Skeletal muscle cell (primary cell): ENCODE results near the gene LSS.
"Not testable (repeated sequence)": the region's sequence is repeated elsewhere in the genome, so short reads cannot be mapped to it uniquely, and the experiment has no call there.

ENCODE experiments used
- DNase-seq: peaks from one replicate; pipeline ENCODE4 v3.0.0-alpha.2; 2010; ENCODE audit warnings: low read depth
- H3K4me3 ChIP-seq: 2 replicates; pipeline ENCODE4 v1.5.1; 2011; ENCODE audit warnings: low read depth, mild to moderate bottlenecking, control low read depth, low read length, moderate library complexity

LSS gene

DNA sequence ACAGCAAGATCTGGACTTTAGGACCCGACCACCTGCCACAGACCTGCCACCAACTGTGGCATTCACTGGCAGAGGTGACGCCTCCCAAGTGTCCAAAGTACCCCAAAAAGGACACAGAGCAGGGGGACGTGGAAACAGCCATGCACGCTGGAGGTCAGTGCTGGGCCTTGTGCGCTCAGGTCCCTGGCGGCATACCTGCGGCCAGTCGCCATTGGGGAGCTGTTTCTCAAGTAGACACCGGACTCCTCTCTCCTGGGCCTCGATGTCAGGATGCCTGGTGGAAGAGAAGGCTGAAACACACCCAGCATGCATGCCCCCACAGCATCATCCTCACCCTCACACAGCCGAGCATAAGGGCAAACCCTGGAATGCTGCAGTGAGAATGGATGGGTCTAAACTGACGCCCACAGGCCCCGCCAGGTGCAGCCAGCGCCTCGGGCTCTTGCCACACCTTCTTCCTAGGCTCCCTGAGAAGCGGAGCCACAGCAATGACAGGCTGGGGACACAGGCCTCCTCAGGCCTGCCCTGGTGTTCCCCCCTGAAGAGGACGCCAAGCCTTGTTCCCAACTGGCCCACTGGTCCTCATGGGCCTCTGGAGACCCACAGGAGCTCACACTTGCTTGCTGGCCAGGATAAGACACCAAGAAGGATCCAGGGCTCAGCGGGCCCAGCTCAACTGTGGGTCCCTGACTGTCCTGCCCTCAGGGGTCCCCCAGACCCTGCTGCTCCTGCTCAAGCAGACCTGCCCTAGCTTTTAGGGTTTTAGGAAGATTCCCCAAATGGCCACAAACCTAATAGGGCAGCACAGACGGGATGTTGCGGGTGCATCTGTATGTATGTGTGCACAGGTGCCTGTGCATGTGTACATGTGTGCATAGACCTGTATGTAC, 36.6 kb downstream of the LSS start:
- no peak for DNase-seq
- no peak overlapping the region for H3K4me3 ChIP-seq

DNA sequence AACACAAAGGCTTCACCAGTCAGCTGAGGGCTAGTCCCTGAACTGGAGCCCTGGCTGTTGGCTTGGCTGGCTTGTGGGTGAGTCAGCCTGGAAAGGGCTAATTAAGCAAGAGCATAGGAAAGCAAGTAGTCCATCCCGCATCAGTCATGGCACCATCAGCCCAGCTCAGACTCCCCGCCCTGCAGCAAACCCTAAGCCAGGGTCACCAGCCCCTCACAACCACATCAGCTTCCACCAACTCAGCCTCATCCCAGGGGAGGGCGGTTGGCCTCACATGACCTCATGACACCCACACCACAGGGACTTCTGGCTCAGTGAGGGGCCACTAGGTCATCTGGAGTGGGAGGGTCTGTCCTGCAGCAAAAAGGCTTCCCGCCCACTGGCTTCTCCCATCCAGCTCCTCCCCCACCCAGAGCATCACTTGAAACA, 37.3 kb downstream of the LSS start:
- DNase-seq = peak; percentile 48

DNA sequence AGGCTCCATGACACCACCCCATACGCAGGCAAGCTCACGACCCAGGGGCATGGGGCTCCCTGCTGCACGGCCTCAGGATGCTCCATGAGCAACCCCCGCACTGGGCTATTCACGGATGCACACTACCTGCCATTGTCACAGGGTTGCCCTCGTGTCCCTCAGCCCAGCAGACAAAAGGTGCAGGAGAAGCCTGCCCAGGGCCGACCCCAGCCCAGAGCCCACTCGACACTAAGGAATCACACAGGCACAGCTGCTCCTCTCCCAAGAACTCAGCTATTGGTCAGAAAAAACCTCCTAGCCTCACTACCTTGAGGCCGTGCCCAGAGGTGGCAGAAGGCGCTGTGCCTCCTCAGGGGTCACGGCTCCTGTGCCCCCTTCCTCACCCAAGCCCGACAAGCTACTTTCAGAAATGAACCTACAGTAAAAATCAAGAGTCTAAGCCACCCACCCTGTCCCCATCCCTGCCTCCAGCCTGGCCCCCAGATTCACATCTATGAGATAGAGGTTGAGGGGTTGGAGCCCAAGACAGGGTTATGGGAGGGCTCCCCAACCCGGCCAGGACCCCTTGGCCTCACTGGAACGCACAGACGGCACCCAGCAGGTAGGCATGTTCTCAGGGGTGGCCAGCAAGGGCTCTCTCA, 38.0 kb downstream of the LSS start:
- no peak overlapping the region for H3K4me3 ChIP-seq
- DNase-seq = no peak

More for the DNA sequence above, 37.3 kb downstream of the LSS start:
- no peak overlapping the region for H3K4me3 ChIP-seq

DNA sequence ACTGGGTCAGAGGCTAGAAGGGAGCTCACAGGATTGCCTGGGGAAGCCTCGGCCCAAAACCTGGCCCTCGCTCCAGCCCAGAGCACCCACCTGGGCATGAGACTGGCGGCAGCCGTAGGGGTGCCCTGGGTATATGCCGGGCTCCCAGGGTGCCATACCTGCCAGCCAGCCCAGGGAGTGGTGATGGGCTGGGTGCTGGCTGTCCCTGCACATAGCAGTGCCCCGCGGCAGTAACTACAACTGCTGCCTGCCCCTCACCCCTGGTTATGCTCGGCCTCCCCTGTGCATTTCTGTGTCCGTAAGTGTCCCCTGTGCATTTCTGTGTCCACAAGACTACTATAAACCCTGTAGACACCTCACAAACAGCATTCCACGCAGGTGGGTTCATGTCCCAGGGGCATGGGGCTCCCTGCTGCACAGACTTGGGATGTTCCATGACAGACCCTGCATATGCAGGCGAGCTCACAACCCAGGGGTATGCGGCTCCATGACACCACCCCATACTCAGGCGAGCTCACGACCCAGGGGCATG, 38.5 kb downstream of the LSS start:
- H3K4me3 ChIP-seq = no peak overlapping the region
- DNase-seq = no peak

DNA sequence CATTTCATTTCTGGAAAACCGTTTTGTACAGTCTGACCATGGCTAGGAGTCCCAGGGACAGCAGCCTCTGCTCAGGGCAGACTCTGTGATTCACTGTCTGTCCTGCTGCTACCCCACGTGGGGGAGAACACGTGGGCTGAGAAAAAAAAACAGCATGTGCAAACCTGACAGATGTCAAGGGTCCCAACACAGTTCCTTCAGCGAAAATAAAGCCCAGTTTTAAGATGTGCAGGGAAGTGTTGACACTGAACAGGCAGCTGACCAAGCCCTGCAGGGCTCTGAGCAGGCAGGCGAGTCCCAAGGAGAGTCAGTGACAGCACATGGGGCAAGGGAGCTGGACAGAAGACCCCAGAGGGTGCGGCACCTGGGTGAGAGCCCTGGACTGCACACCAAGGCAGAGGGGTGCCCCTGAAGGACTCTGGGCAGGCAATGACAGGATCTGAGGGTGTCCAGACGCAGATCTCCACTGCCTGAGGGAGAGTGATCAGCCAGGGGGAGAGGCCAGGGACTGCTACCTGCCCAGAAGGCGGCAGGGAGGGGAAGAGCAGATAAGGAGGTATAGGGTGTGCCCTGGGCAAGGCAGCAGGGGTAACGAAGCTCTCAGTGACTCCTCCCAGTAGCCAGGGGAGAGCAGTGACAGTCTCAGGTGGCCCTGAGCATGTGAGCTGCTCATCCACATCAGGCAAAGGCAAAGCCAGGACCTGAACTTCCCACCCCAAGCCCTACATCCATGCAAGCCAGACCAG, 39.2 kb downstream of the LSS start:
- no peak for DNase-seq
- H3K4me3 ChIP-seq = no peak overlapping the region

DNA sequence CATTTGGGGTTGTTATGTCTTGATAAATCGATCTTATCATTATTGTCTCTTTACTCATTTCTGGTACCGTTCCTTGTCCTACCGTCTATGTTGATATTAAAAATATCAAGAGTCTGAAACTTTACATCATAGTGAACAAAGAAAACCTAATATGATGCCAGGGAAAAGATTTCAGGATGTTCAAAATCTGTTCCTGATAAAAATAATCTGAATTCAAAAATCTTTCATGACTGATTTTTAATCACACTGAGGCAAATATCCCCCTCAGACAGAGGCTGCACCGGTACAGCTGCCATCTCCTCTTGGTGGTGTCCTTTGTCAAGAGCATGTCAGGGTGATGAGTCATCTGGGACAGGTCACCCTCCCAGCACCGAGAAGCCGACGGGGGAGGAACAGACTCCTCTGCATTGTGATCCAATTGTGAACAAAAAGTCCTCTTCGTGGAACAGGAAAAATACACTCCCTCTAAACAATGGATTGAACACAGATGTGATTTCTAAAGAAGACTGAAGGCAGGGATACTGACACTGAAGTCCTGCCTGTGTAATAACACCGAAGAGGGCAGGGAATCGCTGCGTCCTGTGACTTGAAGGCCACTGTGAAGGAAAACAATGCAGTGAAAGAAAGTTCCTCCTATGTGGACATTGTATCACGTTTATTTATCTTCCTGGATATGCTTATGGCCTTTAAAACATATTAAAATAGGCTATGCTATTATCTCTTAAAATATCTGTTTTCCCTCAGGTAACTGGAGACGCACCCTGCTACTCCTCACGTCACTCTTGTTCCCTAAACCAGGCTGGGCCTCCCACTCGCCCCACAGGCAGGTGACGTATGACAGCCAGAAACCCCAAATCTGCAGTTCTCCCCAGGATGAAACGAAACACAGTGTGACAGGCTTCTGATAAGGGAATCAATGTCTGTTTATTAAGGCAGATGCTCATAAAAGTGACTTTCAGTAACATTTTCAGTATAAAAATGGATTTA, 40.1 kb downstream of the LSS start:
- H3K4me3 ChIP-seq = no peak overlapping the region
- DNase-seq = peak; percentile 17

DNA sequence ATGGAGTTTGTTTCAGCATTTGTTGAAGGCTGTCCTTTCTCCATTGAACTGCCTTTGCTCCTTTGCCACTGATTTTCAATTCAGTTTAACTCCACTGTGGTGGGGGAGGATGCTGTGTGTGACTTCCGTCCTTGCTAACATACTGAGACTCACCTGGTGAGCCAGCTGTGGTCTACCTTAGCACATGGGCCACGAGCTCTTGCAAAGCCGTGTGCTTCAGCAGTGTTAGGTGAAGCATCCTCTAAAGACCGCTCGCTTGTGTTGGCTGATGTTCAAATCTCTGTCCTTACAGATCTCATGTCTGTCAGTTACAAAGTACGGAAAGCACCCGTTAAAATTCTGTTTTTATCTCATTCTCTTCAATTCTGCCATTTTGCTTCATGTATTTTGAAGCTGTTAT, 40.8 kb downstream of the LSS start:
- H3K4me3 ChIP-seq = no peak overlapping the region
- no peak for DNase-seq

DNA sequence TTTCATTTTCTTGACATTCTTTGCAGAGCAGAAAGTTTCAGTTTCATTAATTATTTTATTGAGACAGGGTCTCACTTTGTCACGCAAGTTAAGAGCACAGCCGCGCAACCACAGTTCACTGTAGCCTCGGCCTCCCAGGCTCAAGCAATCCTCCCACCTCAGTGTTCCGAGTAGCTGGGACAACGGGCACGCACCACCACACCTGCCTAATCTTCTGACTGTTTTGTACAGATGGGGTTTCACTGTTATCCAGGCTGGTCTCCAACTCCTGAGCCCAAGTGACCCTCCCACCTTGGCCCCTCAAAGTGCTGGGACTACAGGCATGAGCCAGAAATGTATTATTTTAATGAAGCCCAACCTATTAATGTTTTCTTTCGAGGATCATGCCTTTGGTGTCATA, 41.3 kb downstream of the LSS start:
- H3K4me3 ChIP-seq = no peak overlapping the region
- no peak for DNase-seq

DNA sequence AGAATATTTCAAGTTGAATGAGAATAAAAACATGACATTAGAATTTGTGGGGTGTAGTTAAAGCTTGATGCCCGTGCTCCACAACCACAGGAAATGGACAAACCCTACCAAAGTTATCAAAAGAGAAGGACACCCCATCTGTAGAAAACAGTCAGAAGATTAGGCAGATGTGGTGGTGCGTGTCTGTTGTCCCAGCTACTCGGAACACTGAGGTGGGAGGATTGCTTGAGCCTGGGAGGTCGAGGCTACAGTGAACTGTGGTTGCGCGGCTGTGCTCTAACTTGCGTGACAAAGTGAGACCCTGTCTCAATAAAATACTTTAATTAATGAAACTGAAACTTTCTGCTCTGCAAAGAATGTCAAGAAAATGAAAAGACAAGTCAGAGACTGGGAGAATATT, 42.9 kb downstream of the LSS start:
- no peak for DNase-seq
- no peak overlapping the region for H3K4me3 ChIP-seq

DNA sequence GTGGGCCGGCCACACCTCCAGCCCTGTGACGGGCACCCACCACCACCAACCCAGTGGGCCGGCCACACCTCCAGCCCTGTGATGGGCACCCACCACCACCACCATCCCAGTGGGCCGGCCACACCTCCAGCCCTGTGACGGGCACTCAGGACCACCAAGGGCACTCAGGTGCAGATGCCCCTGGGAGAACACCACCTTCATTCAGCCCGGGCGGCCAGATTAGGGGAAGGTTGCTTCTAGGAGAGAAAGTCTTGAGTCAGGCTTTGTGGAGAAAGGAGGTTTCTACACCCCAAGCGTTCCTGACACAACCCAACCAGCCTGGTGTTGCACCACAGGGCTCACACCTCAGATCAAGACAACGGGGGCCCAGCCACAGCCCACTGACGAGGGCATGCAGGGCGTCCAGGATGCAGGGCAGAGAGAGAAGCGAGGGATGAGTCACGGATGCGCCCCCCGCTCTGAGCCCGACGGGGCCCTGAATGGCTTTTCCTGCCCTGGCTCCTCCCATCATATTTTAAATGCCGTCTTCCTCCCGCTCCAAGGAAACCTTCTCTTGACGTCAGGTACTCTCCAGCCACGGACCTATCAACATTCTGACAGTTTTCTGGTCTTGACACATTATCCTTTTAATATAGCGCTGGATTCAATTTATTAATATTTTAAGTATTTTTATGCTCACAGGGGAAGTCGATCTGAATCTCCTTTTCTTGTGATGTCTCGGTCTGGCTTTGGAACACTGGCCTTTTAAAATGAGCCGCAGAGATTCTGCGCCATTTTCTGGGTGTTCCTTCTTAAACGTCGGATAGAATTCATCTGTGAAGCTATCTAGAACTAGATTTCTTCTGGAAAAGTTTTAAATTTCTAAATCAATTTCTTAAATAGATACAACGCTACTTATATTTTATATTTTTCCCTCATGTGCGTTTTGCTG, 43.7 kb downstream of the LSS start:
- DNase-seq = peak; percentile 56

DNA sequence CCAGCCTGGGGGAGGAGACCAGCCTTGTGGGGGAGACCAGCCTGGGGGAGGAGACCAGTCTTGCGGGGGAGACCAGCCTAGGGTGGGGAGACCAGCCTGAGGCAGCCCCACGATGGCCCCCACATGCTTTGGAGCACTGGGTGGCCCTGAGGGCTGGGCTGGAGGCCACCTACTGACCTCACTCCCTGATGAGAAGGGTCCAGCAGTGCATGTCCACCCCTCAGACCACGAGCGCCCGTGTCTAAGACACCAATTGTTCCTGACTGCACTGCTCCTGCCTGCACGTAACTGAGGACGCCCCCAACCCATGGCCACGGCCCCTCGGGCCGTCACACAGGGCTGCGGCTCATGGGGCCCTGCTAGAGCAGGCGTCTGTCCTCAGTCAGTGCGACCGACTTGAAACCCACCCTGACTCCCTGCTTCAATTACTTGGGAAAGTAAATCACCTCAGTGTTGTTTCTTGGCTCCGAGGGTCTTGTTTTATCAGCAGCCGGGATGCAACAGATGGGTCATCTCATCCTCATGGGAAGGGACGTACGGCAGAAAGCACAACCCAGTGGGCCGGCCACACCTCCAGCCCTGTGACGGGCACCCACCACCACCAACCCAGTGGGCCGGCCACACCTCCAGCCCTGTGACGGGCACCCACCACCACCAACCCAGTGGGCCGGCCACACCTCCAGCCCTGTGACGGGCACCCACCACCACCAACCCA, 44.5 kb downstream of the LSS start, which contains the start of gene SPATC1L:
SPATC1L (minus strand) TSS at position 550 of the 715 bp plus-strand sequence. CDS start 1,643 bp downstream, outside the sequence.
- DNase-seq = peak; percentile 57
- peak within 1 kb of the TSS; percentile 83 for H3K4me3 ChIP-seq

More for the DNA sequence above, 43.7 kb downstream of the LSS start:
- H3K4me3 ChIP-seq = peak overlapping the region; percentile 83

DNA sequence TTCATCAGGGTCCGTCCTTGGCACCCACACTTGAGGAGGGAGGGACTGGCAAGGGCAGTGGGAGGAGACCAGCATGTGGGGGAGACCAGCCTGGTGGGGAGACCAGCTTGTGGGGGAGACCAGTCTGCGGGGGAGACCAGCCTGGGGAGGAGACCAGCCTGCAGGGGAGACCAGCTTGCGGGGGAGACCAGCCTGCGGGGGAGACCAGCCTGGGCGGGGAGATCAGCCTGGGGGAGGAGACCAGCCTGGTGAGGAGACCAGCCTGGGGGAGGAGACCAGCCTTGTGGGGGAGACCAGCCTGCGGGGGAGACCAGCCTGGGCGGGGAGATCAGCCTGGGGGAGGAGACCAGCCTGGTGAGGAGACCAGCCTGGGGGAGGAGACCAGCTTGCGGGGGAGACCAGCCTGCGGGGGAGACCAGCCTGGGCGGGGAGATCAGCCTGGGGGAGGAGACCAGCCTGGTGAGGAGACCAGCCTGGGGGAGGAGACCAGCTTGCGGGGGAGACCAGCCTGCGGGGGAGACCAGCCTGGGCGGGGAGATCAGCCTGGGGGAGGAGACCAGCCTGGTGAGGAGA, 45.2 kb downstream of the LSS start:
- peak overlapping the region; percentile 83 for H3K4me3 ChIP-seq
- DNase-seq = not testable (repeated sequence)

DNA sequence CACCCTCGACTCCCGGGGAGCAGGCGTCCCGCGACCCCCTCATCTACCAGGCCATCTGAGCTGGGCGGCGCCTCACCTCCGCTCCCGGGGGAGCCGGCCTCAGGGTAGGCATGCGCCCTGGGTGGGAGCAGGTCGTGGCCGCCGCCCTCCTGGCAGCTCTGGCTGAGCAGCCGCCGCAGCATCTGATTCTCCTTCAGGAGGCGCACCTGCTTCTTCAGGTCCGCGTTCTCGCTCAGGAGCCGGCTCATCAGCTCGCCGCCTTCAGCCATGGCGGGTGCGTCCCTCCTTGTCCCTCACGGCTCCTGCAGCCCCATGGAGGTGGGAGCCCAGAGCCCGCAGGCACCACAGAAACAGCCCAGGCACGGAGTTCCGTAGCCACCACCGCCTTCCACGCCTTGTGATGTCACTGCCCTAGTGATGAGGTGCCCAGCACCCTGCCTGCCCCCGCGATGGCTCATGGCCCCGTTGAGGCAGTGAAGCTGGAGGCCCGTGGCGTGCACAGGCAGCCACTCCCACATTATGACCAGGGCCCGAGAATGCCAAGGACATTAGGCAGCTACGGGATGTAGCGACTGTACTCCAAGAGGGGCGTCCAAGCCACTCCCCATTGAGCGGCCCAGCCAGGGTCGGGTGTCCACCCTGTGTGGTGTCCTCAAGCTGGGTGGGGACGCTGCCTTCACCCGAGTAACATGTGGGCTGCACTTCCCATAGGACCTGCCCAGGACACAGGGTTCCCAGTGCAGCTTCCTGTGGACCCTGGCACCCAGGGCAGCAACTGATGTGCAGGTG, 45.8 kb downstream of the LSS start:
- DNase-seq = no peak
- no peak overlapping the region for H3K4me3 ChIP-seq

DNA sequence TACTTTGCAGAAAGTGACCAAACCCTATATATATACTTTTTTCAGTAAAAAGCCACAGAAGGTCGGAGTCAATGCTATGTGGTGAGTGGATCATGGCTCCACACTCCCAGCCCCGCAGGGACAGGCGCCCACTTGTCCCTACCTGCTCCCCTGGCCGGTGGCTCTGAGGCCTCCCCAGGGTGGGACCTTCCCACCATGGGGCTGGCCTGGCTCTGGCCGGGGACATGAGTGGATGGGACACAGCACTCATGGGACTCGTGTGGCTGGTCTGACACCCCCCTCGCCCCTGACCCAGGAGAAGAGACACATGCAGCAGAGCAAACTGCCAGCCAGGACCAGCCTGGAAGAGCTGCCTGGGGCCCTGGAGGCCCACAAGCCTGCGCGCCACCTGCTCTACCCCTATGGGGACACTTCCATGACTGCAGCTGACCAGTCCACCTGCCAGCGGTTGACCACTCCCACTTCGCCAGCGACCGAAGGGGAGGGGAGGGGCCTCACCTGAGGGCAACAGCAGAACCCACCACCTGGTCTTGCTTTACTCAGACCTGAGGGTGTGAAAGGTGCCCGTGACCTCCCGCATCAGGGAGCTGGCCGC, 46.5 kb downstream of the LSS start:
- DNase-seq = no peak
- no peak overlapping the region for H3K4me3 ChIP-seq

DNA sequence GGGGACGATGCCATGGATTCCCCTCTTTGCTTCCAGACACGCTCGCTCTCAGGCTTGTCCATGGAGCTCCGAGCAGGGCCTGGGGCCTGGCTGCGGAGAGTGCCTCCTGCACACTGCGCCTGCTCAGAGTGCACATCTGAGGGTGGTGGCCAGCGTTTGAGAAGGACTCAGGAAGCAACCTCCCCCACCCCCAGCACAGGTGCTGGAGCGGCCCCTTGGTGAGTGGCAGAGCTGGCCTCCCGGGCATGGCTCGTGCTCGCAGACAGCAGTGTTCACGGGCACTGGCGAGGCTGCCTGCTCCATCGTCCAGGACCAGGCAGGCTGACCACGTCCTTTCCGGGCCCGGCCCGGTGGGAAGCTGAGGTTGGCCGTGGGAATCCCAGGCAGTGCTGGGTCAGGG, 47.1 kb downstream of the LSS start:
- DNase-seq = no peak
- H3K4me3 ChIP-seq = no peak overlapping the region
